K562 (cell line): Measurements from ENCODE around the gene ACER2. TPM values are rescaled to one million over a fixed set of nuclear protein-coding genes. Genes with fewer than 3 reads are reported as not detected.

Experiments
- CBFA2T3 ChIP-seq: fragments of 450-650 bp; IDR thresholded peaks from 2 replicates; pipeline ENCODE4 v1.6.1; 2017
- FOXA1 ChIP-seq: fragments of 450-650 bp; IDR thresholded peaks from 2 replicates; pipeline ENCODE4 v1.6.1; 2016; ENCODE audit warnings: mild to moderate bottlenecking, borderline replicate concordance
- GABPB2 ChIP-seq: fragments of 250-450 bp; sonication (Bioruptor Pico); conservative IDR thresholded peaks from 2 replicates; pipeline ENCODE4 v1.5.1; 2021; ENCODE audit warnings: mild to moderate bottlenecking
- HNRNPL ChIP-seq: fragments of 200-400 bp; formaldehyde crosslinking; IDR thresholded peaks from 2 replicates; pipeline ENCODE4 v1.6.1; 2017; ENCODE audit warnings: low read depth, mild to moderate bottlenecking, low read length
- IRF2 ChIP-seq: sonication (generic); formaldehyde crosslinking; IDR thresholded peaks from 2 replicates; pipeline ENCODE4 v1.8.1; 2022; ENCODE audit warnings: mild to moderate bottlenecking, missing genetic modification reagents
- MAFK ChIP-seq: IDR thresholded peaks from 2 replicates; pipeline ENCODE4 v1.6.1; 2011; ENCODE audit warnings: low read length, improper control_type of control experiment
- MAZ ChIP-seq, 2 experiments: fragments of 450-650 bp in 1 of 2; sonication (generic) in 1 of 2; formaldehyde crosslinking; IDR thresholded peaks in 1 of 2; conservative IDR thresholded peaks in 1 of 2; 2 replicates each; pipeline versions ENCODE4 v1.4.0 to v1.5.0; 2020; ENCODE audit warnings: mild to moderate bottlenecking in 1 of 2, missing genetic modification reagents in 1 of 2
- MLLT1 ChIP-seq, 2 experiments: fragments of 450-650 bp; IDR thresholded peaks; 2 replicates each; pipeline ENCODE4 v1.6.1; 2016
- NCOA6 ChIP-seq: fragments of 450-650 bp; IDR thresholded peaks from 2 replicates; pipeline ENCODE4 v1.6.1; 2017; ENCODE audit warnings: mild to moderate bottlenecking
- NFXL1 ChIP-seq: fragments of 450-650 bp; formaldehyde crosslinking; IDR thresholded peaks from 2 replicates; pipeline ENCODE4 v1.4.0; 2021; ENCODE audit warnings: mild to moderate bottlenecking
- PPARD ChIP-seq: fragments of 250-450 bp; sonication (Bioruptor Pico); IDR thresholded peaks from 2 replicates; pipeline ENCODE4 v1.8.0; 2022; ENCODE audit warnings: inconsistent platforms, mild to moderate bottlenecking, moderate library complexity
- RHOXF2B ChIP-seq: fragments of 250-450 bp; sonication (Bioruptor Pico); conservative IDR thresholded peaks from 2 replicates; pipeline ENCODE4 v1.5.1; 2021
- YY1 ChIP-seq, 3 experiments: IDR thresholded peaks; 2 replicates each; pipeline ENCODE4 v1.6.1; 2011; ENCODE audit warnings: low read length in 2 of 3, mild to moderate bottlenecking in 2 of 3, moderate library complexity in 2 of 3, borderline replicate concordance in 1 of 3, control low read depth in 1 of 3, low read depth in 1 of 3; ENCODE audit not compliant: insufficient read depth in 3 of 3, insufficient replicate concordance in 2 of 3, control insufficient read depth in 1 of 3, insufficient read length in 1 of 3; ENCODE audit errors: extremely low read depth in 1 of 3
- ZBTB43 ChIP-seq: sonication (generic); formaldehyde crosslinking; IDR thresholded peaks from 2 replicates; pipeline ENCODE4 v1.8.0; 2023; ENCODE audit warnings: mild to moderate bottlenecking, missing genetic modification reagents
- ZNF274 ChIP-seq: IDR thresholded peaks from 2 replicates; pipeline ENCODE4 v1.6.1; 2011; ENCODE audit warnings: low read depth, mild to moderate bottlenecking, low read length, moderate library complexity, borderline replicate concordance
- ZNF717 ChIP-seq: fragments of 250-450 bp; sonication (Bioruptor Pico); IDR thresholded peaks from 2 replicates; pipeline ENCODE4 v1.5.0; 2021
- polyA plus RNA-seq, 8 experiments: library from polyadenylated mRNA; depleted of rRNA in 4 of 8; stranded (reverse) in 5 of 8; unstranded in 3 of 8; fragments of >200 nt; fragmentation: Nextera tagmentation in 2 of 8; fragmentation: Illumina TruSeq in 1 of 8; extraction: Ambion mirVana in 2 of 8; extraction: Trizol in 1 of 8; gene quantifications; 2 replicates each; pipeline versions ENCODE4 v1.2.1 to v1.2.3, GENCODE V29; 2011 to 2014; ENCODE audit warnings: inconsistent platforms in 1 of 8, missing spikeins in 1 of 8
- total RNA-seq, 7 experiments: library from RNA; depleted of rRNA in 6 of 7; stranded (reverse); fragments of >200 nt in 6 of 7; fragmentation: Illumina TruSeq in 2 of 7; extraction: Trizol in 2 of 7; gene quantifications; 2 replicates each; pipeline versions ENCODE4 v1.2.1 to v1.2.3, GENCODE V29; 2011 to 2021; ENCODE audit warnings: low replicate concordance in 1 of 7
- TF ChIP-seq, protein P1 (sequence below): conservative IDR thresholded peaks from 2 replicates; pipeline ENCODE4 v1.6.1; 2011; ENCODE audit warnings: low read depth, mild to moderate bottlenecking, low read length; ENCODE audit not compliant: control insufficient read depth
- TF ChIP-seq, protein P2 (sequence below): sonication (generic); formaldehyde crosslinking; IDR thresholded peaks from 2 replicates; pipeline ENCODE4 v1.9.0; 2022; ENCODE audit warnings: mild to moderate bottlenecking, missing genetic modification reagents
- TF ChIP-seq, protein P3 (sequence below), 2 experiments: fragments of 450-650 bp in 1 of 2; IDR thresholded peaks; 2 replicates each; pipeline ENCODE4 v1.6.1; 2011 to 2017; ENCODE audit warnings: low read depth in 2 of 2, antibody characterized with exemption in 1 of 2, borderline replicate concordance in 1 of 2, low read length in 1 of 2, mild to moderate bottlenecking in 1 of 2, mixed read lengths in 1 of 2; ENCODE audit not compliant: control insufficient read depth in 1 of 2

ACER2 gene
- total and polyA plus RNA-seq, 9 of the 15 experiments (the other 6 are each of a cell fraction or from before 2014, with no cell fraction given) = 0.17 to 4.6 (median 3.0) TPM

DNA sequence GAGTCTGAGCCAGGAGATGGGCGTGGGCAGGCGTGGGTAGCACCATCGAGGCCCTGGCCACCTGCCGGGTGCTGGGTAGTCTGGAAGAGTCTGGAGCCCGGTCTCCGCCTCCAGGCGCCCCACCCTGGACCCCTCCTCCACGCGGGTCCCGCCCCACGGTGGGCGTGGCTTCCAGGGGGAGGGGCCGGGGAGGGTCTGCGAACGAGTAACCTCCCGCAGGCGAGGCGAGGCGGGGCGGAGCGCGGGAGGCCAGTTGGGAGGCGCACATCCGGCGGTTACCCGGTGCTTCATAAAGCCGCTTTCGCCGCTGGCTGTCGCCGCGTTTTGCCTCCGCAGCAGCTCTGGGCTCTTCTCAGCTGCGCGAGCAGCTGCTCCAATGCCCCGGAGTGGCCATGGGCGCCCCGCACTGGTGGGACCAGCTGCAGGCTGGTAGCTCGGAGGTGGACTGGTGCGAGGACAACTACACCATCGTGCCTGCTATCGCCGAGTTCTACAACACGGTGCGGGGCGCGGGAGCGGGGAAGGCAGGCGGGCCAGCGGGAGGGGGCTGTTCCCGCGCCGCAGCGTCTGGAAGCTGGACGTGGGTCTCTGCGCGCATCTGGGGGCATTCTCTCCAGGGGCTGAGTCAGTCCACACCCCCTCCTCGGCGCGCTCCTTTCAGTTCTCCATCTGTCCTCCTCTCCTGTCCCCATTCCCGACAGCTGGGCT lies at the start of gene ACER2 (continued):
- no peak for TF ChIP-seq RHOXF2B
- TF ChIP-seq ZNF274 = no peak
- no peak for TF ChIP-seq FOXA1
- 0 out of 4 replicates have a peak, but pooled peaks of 1 of the 2 experiments have one; percentile 33 for TF ChIP-seq MLLT1 (IDR thresholded peaks at IDR 0.05)
- no peak for TF ChIP-seq MAFK
- no peak for TF ChIP-seq IRF2
- TF ChIP-seq, protein P1, sequence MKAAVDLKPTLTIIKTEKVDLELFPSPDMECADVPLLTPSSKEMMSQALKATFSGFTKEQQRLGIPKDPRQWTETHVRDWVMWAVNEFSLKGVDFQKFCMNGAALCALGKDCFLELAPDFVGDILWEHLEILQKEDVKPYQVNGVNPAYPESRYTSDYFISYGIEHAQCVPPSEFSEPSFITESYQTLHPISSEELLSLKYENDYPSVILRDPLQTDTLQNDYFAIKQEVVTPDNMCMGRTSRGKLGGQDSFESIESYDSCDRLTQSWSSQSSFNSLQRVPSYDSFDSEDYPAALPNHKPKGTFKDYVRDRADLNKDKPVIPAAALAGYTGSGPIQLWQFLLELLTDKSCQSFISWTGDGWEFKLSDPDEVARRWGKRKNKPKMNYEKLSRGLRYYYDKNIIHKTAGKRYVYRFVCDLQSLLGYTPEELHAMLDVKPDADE = peak; percentile 48; the same call in 1 of the 2 replicates
- TF ChIP-seq, protein P2, sequence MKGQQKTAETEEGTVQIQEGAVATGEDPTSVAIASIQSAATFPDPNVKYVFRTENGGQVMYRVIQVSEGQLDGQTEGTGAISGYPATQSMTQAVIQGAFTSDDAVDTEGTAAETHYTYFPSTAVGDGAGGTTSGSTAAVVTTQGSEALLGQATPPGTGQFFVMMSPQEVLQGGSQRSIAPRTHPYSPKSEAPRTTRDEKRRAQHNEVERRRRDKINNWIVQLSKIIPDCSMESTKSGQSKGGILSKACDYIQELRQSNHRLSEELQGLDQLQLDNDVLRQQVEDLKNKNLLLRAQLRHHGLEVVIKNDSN = no peak
- peak in 1 of 3 experiments; percentile 44 for TF ChIP-seq YY1 (IDR thresholded peaks at IDR 0.05; ENCODE audit: borderline replicate concordance in 1 of 3, control insufficient read depth in 1 of 3, extremely low read depth in 1 of 3, insufficient read depth in 3 of 3, insufficient read length in 1 of 3, insufficient replicate concordance in 2 of 3, low read depth in 1 of 3, low read length in 2 of 3)
- TF ChIP-seq NFXL1 (CRISPR knock-in tag) = no peak
- no peak for TF ChIP-seq PPARD
- TF ChIP-seq ZBTB43 (CRISPR knock-in tag) = no peak
- TF ChIP-seq CBFA2T3 = no peak
- peak; percentile 49 to 83; a peak in 3 of 4 replicates for TF ChIP-seq MAZ (CRISPR knock-in tag; conservative IDR thresholded peaks at IDR 0.05 in 1 of 2, IDR thresholded peaks at IDR 0.05 in 1 of 2)
- TF ChIP-seq, protein P3, sequence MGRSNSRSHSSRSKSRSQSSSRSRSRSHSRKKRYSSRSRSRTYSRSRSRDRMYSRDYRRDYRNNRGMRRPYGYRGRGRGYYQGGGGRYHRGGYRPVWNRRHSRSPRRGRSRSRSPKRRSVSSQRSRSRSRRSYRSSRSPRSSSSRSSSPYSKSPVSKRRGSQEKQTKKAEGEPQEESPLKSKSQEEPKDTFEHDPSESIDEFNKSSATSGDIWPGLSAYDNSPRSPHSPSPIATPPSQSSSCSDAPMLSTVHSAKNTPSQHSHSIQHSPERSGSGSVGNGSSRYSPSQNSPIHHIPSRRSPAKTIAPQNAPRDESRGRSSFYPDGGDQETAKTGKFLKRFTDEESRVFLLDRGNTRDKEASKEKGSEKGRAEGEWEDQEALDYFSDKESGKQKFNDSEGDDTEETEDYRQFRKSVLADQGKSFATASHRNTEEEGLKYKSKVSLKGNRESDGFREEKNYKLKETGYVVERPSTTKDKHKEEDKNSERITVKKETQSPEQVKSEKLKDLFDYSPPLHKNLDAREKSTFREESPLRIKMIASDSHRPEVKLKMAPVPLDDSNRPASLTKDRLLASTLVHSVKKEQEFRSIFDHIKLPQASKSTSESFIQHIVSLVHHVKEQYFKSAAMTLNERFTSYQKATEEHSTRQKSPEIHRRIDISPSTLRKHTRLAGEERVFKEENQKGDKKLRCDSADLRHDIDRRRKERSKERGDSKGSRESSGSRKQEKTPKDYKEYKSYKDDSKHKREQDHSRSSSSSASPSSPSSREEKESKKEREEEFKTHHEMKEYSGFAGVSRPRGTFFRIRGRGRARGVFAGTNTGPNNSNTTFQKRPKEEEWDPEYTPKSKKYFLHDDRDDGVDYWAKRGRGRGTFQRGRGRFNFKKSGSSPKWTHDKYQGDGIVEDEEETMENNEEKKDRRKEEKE (IDR thresholded peaks at IDR 0.05; ENCODE audit: borderline replicate concordance in 1 of 2, control insufficient read depth in 1 of 2, low read depth in 2 of 2, low read length in 1 of 2) = no peak
- TF ChIP-seq ZNF717 (CRISPR knock-in tag) = no peak
- no peak for TF ChIP-seq NCOA6
- TF ChIP-seq GABPB2 (CRISPR knock-in tag) = no peak
- 0 out of 2 replicates have a peak, but pooled peaks have one; percentile 24 for TF ChIP-seq HNRNPL
